Measurements from ENCODE around the gene PLPPR1. TPM values are rescaled to one million over a fixed set of nuclear protein-coding genes. Genes with fewer than 3 reads are reported as not detected.

PLPPR1 gene
- total RNA-seq, 4 donors from 2014 or later, result 0.47 to 0.57 TPM; not detected in 2

- Histone ChIP-seq H3K27me3 (no peaks in the 10 kb centered on the region), H3K36me3 (no peaks in the 10 kb centered on the region), H3K27ac (no peak overlapping the region), H3K4me3 (no peak overlapping the region), H3K4me1 (no peaks in the 10 kb centered on the region), H3K9me3 (no peaks in the 10 kb centered on the region)
- intact Hi-C loops (cut with DNase I), result no loop called here
- DNase-seq, result no peak
- TF ChIP-seq POLR2A (IDR thresholded peaks at IDR 0.05) (no peak), CTCF (IDR thresholded peaks at IDR 0.05) (no peak)
- 81 to 94% methylated on average over 6 to 8 of the region's 25 CpGs for WGBS, 2 donors
These were observed 305.6 kb downstream of the PLPPR1 start for GRCh38 chr9:101333926-101334702.

GRCh38 chr9:101336091-101336490 is 307.6 kb downstream of the PLPPR1 start:
- no peak overlapping the region for H3K27ac ChIP-seq
- no peak for DNase-seq
- TF ChIP-seq CTCF (IDR thresholded peaks at IDR 0.05) (no peak), POLR2A (IDR thresholded peaks at IDR 0.05) (no peak)

GRCh38 chr9:101337237-101337636 is 308.7 kb downstream of the PLPPR1 start:
- no peak overlapping the region for H3K4me3 ChIP-seq
- no peaks in the 10 kb centered on the region for H3K9me3 ChIP-seq
- no peak for DNase-seq
- intact Hi-C loops (cut with DNase I), result no loop called here
- WGBS, 2 donors, result 75 to 90% methylated on average over 2 of the region's 2 CpGs
- TF ChIP-seq CTCF (IDR thresholded peaks at IDR 0.05), result no peak
- no peak for TF ChIP-seq POLR2A (IDR thresholded peaks at IDR 0.05)
- no peaks in the 10 kb centered on the region for H3K36me3 ChIP-seq
- no peaks in the 10 kb centered on the region for H3K27me3 ChIP-seq
- H3K27ac ChIP-seq, result no peak overlapping the region
- H3K4me1 ChIP-seq, result no peaks in the 10 kb centered on the region

More at GRCh38 chr9:101336091-101336490, 307.6 kb downstream of the PLPPR1 start:
- Histone ChIP-seq H3K9me3 (no peaks in the 10 kb centered on the region), H3K36me3 (no peaks in the 10 kb centered on the region), H3K4me3 (no peak overlapping the region), H3K27me3 (no peaks in the 10 kb centered on the region), H3K4me1 (no peaks in the 10 kb centered on the region)
- intact Hi-C loops (cut with DNase I), result no loop called here

- Histone ChIP-seq H3K27ac (no peak overlapping the region), H3K4me3 (no peak overlapping the region), H3K9me3 (no peaks in the 10 kb centered on the region), H3K36me3 (no peaks in the 10 kb centered on the region), H3K27me3 (no peaks in the 10 kb centered on the region), H3K4me1 (no peaks in the 10 kb centered on the region)
- no peak for DNase-seq
- TF ChIP-seq CTCF (IDR thresholded peaks at IDR 0.05) (no peak), POLR2A (IDR thresholded peaks at IDR 0.05) (no peak)
- intact Hi-C loops (cut with DNase I), result no loop called here
These were observed 313.4 kb downstream of the PLPPR1 start for GRCh38 chr9:101341958-101342357.

- intact Hi-C loops (cut with DNase I), result no loop called here
- 29 to 48% methylated on average over 1 of the region's 1 CpG for WGBS, 2 donors
- DNase-seq, result no peak
- Histone ChIP-seq H3K27me3 (no peaks in the 10 kb centered on the region), H3K4me3 (no peak overlapping the region), H3K4me1 (no peaks in the 10 kb centered on the region), H3K36me3 (no peaks in the 10 kb centered on the region), H3K9me3 (no peaks in the 10 kb centered on the region), H3K27ac (no peak overlapping the region)
- TF ChIP-seq POLR2A (IDR thresholded peaks at IDR 0.05), result no peak
- no peak for TF ChIP-seq CTCF (IDR thresholded peaks at IDR 0.05)
These were observed 314.1 kb downstream of the PLPPR1 start for GRCh38 chr9:101342595-101342994.
